Trophoblast cell (in vitro differentiated cells and primary cell): Measurements from ENCODE around the gene RAD9A.
A peak's percentile ranks its signal among the peaks of the same experiment; 100 is the strongest.

Source experiments
- DNase-seq, 2 donors: peaks; one replicate each; pipeline ENCODE4 v3.0.0-alpha.2; 2016
- H2AFZ ChIP-seq: 2 replicates; pipeline ENCODE4 v1.6.1; 2013; ENCODE audit warnings: low read length, moderate library complexity, mild to moderate bottlenecking; ENCODE audit not compliant: insufficient read depth, poor library complexity
- H2AK5ac ChIP-seq: 2 replicates; pipeline ENCODE4 v1.6.1; 2013; ENCODE audit warnings: mild to moderate bottlenecking, low read length
- H2BK120ac ChIP-seq: 2 replicates; pipeline ENCODE4 v1.6.1; 2013; ENCODE audit warnings: low read length, mild to moderate bottlenecking, moderate library complexity; ENCODE audit not compliant: insufficient read depth, poor library complexity
- H2BK12ac ChIP-seq: 2 replicates; pipeline ENCODE4 v1.6.1; 2013; ENCODE audit warnings: mild to moderate bottlenecking, low read length, moderate library complexity
- H2BK5ac ChIP-seq: 2 replicates; pipeline ENCODE4 v1.6.1; 2013; ENCODE audit warnings: low read length, low read depth, moderate library complexity, mild to moderate bottlenecking; ENCODE audit not compliant: poor library complexity
- H3K14ac ChIP-seq: 2 replicates; pipeline ENCODE4 v1.6.1; 2013; ENCODE audit warnings: mild to moderate bottlenecking, low read length
- H3K18ac ChIP-seq: 2 replicates; pipeline ENCODE4 v1.6.1; 2013; ENCODE audit warnings: mild to moderate bottlenecking, low read length
- H3K23ac ChIP-seq: 2 replicates; pipeline ENCODE4 v1.6.1; 2013; ENCODE audit warnings: low read length
- H3K27ac ChIP-seq: 2 replicates; pipeline ENCODE4 v1.5.1; 2013; ENCODE audit warnings: low read depth, mild to moderate bottlenecking, inconsistent platforms, low read length, moderate library complexity
- H3K27me3 ChIP-seq: 2 replicates; pipeline ENCODE4 v1.6.1; 2013; ENCODE audit warnings: inconsistent platforms, mild to moderate bottlenecking, low read length, moderate library complexity; ENCODE audit not compliant: insufficient read depth
- H3K36me3 ChIP-seq, 2 experiments: 1 replicate in 1 of 2; 2 replicates in 1 of 2; pipeline ENCODE4 v1.6.1; 2013; ENCODE audit warnings: low read length in 2 of 2, mild to moderate bottlenecking in 2 of 2, moderate library complexity in 1 of 2; ENCODE audit not compliant: insufficient read depth in 2 of 2, control insufficient read depth in 1 of 2
- H3K4ac ChIP-seq: 2 replicates; pipeline ENCODE4 v1.6.1; 2013; ENCODE audit warnings: low read depth, mild to moderate bottlenecking, low read length, moderate library complexity
- H3K4me1 ChIP-seq, 2 experiments: 1 replicate in 1 of 2; 2 replicates in 1 of 2; pipeline ENCODE4 v1.6.1; 2013; ENCODE audit warnings: low read length in 2 of 2, mild to moderate bottlenecking in 2 of 2, moderate library complexity in 1 of 2; ENCODE audit not compliant: insufficient read depth in 2 of 2, control insufficient read depth in 1 of 2
- H3K4me2 ChIP-seq: 2 replicates; pipeline ENCODE4 v1.6.1; 2013; ENCODE audit warnings: inconsistent platforms, mild to moderate bottlenecking, low read length, moderate library complexity
- H3K4me3 ChIP-seq: 2 replicates; pipeline ENCODE4 v1.5.1; 2013; ENCODE audit warnings: mild to moderate bottlenecking, low read depth, low read length, inconsistent platforms
- H3K79me1 ChIP-seq: one replicate; pipeline ENCODE4 v1.6.1; 2013; ENCODE audit warnings: low read length
- H3K79me2 ChIP-seq: 2 replicates; pipeline ENCODE4 v1.6.1; 2013; ENCODE audit warnings: low read length, mild to moderate bottlenecking; ENCODE audit not compliant: control insufficient read depth, insufficient read depth, poor library complexity
- H3K9ac ChIP-seq: 2 replicates; pipeline ENCODE4 v1.6.1; 2013; ENCODE audit warnings: mild to moderate bottlenecking, low read length
- H3K9me3 ChIP-seq: 2 replicates; pipeline ENCODE4 v1.6.1; 2013; ENCODE audit warnings: low read depth, mild to moderate bottlenecking, control low read depth, inconsistent platforms, low read length; ENCODE audit not compliant: insufficient read depth
- H4K12ac ChIP-seq: 2 replicates; pipeline ENCODE4 v1.6.1; 2013; ENCODE audit warnings: low read depth, mild to moderate bottlenecking, low read length, moderate library complexity
- H4K8ac ChIP-seq: 2 replicates; pipeline ENCODE4 v1.6.1; 2013; ENCODE audit warnings: low read depth, mild to moderate bottlenecking, low read length, moderate library complexity
- H4K91ac ChIP-seq: one replicate; pipeline ENCODE4 v1.6.1; 2013; ENCODE audit warnings: low read depth, mild to moderate bottlenecking, low read length, moderate library complexity
- WGBS: extraction: QIAGEN DNeasy Blood & Tissue Kit; methylation state at CpG from one replicate; pipeline ENCODE4 v1.1.7; 2013; ENCODE audit warnings: missing lambda C conversion rate; ENCODE audit not compliant: insufficient read length, insufficient coverage; ENCODE audit errors: extremely low coverage; 5-methylcytosine and 5-hydroxymethylcytosine counted together

RAD9A gene

GRCh38 chr11:67376063-67376820, 15.5 kb upstream of the RAD9A start:
- Histone ChIP-seq H3K4me1 (peaks cover 28 to 35% of the 10 kb centered on the region in 2 experiments), H3K4me2 (no peak overlapping the region), H3K27ac (no peak overlapping the region), H2AFZ (no peak overlapping the region), H4K12ac (no peak overlapping the region), H2BK5ac (no peak overlapping the region), H2BK120ac (no peak overlapping the region), H3K27me3 (peaks cover 15% of the 10 kb centered on the region), H4K8ac (no peak overlapping the region), H3K9me3 (peaks cover 1% of the 10 kb centered on the region), H4K91ac (no peak overlapping the region), H3K9ac (no peak overlapping the region), H3K4me3 (no peak overlapping the region), H3K4ac (no peak overlapping the region), H3K79me1 (peaks cover 30% of the 10 kb centered on the region), H3K36me3 (no peaks in the 10 kb centered on the region), H3K14ac (no peak overlapping the region), H2AK5ac (peak overlapping the region; percentile 44), H2BK12ac (no peak overlapping the region), H3K18ac (no peak overlapping the region), H3K79me2 (peaks cover 5% of the 10 kb centered on the region), H3K23ac (no peak overlapping the region)
- no CpG with 5 or more reads among the region's 7 CpGs for WGBS
- DNase-seq: no peak

DNA sequence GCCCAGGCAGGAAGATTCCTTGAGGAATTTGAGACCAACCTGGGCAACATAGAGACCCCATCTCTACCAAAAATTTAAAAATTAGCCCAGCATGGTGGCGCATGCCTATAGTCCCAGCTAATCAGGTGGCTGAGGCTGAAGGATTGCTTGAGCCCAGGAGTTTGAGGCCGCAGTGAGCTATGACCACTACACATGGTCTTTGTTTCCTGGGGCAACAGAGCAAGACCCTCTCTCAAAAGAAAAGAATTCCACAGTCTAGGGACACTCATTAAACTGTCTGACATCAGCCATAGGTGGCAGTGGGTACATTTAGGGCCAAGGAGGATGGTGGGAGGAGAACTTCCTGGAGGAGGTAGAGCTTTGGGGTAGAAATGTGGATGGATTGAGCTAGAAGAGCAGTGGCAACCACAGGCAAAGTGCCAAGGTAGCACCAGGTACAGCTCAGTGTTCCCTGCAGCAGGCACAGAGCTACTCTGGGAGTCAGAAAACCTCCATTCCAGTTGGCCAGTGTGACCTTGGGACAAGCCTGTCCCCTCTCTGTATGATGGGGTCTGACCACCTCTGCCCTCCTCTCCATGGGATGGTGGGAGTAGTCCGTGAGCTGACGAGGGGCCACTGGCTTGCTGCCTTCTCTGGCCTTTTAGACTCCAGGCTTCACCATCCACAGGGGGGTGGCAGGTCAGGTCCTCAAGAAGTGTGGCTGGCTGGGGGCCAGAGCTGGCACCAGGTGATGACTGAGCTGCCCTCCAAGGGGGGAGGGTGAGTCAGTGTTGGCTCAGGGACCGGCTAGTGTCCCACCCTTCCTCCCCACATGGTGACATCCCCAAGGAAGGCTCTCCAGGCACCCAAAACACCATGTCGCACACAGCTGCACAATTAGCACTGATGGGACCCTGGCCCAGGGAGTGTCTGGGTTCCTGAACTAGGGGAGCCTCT, 14.6 kb upstream of the RAD9A start:
- no peak overlapping the region for H3K23ac ChIP-seq
- no peak overlapping the region for H2AFZ ChIP-seq
- no peak overlapping the region for H2BK12ac ChIP-seq
- H4K91ac ChIP-seq: peak overlapping the region; percentile 8
- H3K9me3 ChIP-seq: peaks cover 1% of the 10 kb centered on the region
- H2BK5ac ChIP-seq: no peak overlapping the region
- no peak overlapping the region for H3K14ac ChIP-seq
- H3K4ac ChIP-seq: no peak overlapping the region
- peaks cover 5% of the 10 kb centered on the region for H3K79me2 ChIP-seq
- no peak overlapping the region for H4K12ac ChIP-seq
- no peak overlapping the region for H3K9ac ChIP-seq
- no peak for DNase-seq
- H3K4me1 ChIP-seq: peaks cover 19 to 26% of the 10 kb centered on the region in 2 experiments
- H3K4me3 ChIP-seq: no peak overlapping the region
- H2BK120ac ChIP-seq: no peak overlapping the region
- no peak overlapping the region for H3K18ac ChIP-seq
- no peak overlapping the region for H3K4me2 ChIP-seq
- peaks cover 15% of the 10 kb centered on the region for H3K27me3 ChIP-seq
- H3K36me3 ChIP-seq: no peaks in the 10 kb centered on the region
- WGBS: no CpG with 5 or more reads among the region's 6 CpGs
- H3K79me1 ChIP-seq: peaks cover 27% of the 10 kb centered on the region
- H3K27ac ChIP-seq: no peak overlapping the region
- no peak overlapping the region for H4K8ac ChIP-seq
- H2AK5ac ChIP-seq: no peak overlapping the region

DNA sequence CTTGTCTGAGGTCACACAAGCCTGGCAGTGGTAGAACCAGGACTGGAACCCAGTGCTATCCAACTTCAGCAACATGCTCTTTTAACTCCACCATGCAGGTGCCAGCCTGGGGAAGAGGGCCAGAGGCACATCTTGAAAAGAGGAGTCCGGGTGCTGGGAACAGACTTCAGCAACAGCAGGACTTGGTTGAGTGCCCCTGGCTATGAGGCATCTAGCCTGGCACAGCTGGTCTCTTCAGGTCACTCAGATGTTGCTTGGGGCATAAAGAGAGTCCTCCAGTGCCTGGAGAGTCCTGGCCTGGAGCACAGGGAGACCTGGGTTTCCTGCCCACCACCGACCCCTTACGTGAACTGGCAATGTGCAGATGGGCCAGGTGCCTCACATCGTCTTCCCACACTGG, 13.2 kb upstream of the RAD9A start:
- peaks cover 18 to 25% of the 10 kb centered on the region in 2 experiments for H3K4me1 ChIP-seq
- no peak overlapping the region for H3K4ac ChIP-seq
- WGBS: no CpG with 5 or more reads among the region's 4 CpGs
- H3K9me3 ChIP-seq: peaks cover 1% of the 10 kb centered on the region
- DNase-seq: no peak
- peaks cover 15% of the 10 kb centered on the region for H3K27me3 ChIP-seq
- no peak overlapping the region for H4K8ac ChIP-seq
- H4K91ac ChIP-seq: no peak overlapping the region
- no peaks in the 10 kb centered on the region for H3K36me3 ChIP-seq
- no peak overlapping the region for H3K4me3 ChIP-seq
- no peak overlapping the region for H3K9ac ChIP-seq
- no peak overlapping the region for H3K23ac ChIP-seq
- no peak overlapping the region for H2BK12ac ChIP-seq
- no peak overlapping the region for H2BK5ac ChIP-seq
- no peak overlapping the region for H2BK120ac ChIP-seq
- H3K4me2 ChIP-seq: no peak overlapping the region
- no peak overlapping the region for H4K12ac ChIP-seq
- no peaks in the 10 kb centered on the region for H3K79me2 ChIP-seq
- H2AFZ ChIP-seq: no peak overlapping the region
- no peak overlapping the region for H2AK5ac ChIP-seq
- no peak overlapping the region for H3K27ac ChIP-seq
- no peak overlapping the region for H3K14ac ChIP-seq
- H3K79me1 ChIP-seq: peaks cover 17% of the 10 kb centered on the region
- no peak overlapping the region for H3K18ac ChIP-seq

GRCh38 chr11:67379061-67380058, 12.4 kb upstream of the RAD9A start:
- H3K36me3 ChIP-seq: no peaks in the 10 kb centered on the region
- no peak for DNase-seq
- no peak overlapping the region for H3K4ac ChIP-seq
- H3K4me1 ChIP-seq: peaks cover 16 to 23% of the 10 kb centered on the region in 2 experiments
- no peak overlapping the region for H3K4me3 ChIP-seq
- no peak overlapping the region for H3K4me2 ChIP-seq
- peaks cover 15% of the 10 kb centered on the region for H3K27me3 ChIP-seq
- peaks cover 1% of the 10 kb centered on the region for H3K9me3 ChIP-seq
- no peak overlapping the region for H3K27ac ChIP-seq
- H3K79me1 ChIP-seq: peaks cover 12% of the 10 kb centered on the region
- no peak overlapping the region for H4K12ac ChIP-seq
- H2BK12ac ChIP-seq: peak overlapping the region; percentile 54
- peak overlapping the region; percentile 49 for H2AFZ ChIP-seq
- H2BK5ac ChIP-seq: peak overlapping the region; percentile 14
- H2AK5ac ChIP-seq: peak overlapping the region; percentile 85
- H3K14ac ChIP-seq: peak overlapping the region; percentile 46
- peak overlapping the region; percentile 34 for H4K8ac ChIP-seq
- H4K91ac ChIP-seq: peak overlapping the region; percentile 59
- H3K23ac ChIP-seq: no peak overlapping the region
- no CpG with 5 or more reads among the region's 23 CpGs for WGBS
- H3K79me2 ChIP-seq: no peaks in the 10 kb centered on the region
- no peak overlapping the region for H3K9ac ChIP-seq
- no peak overlapping the region for H2BK120ac ChIP-seq
- H3K18ac ChIP-seq: no peak overlapping the region
